ENCODE data around the gene GRB7.
"Not testable (repeated sequence)": the region's sequence is repeated elsewhere in the genome, so short reads cannot be mapped to it uniquely, and the experiment has no call there.

The GRB7 gene

GRCh38 chr17:39709998-39710964, 27.5 kb upstream of the GRB7 start:
- no peak for DNase-seq

- DNase-seq, result not testable (repeated sequence)
Measured at GRCh38 chr17:39711071-39711470, 26.7 kb upstream of the GRB7 start.

DNA sequence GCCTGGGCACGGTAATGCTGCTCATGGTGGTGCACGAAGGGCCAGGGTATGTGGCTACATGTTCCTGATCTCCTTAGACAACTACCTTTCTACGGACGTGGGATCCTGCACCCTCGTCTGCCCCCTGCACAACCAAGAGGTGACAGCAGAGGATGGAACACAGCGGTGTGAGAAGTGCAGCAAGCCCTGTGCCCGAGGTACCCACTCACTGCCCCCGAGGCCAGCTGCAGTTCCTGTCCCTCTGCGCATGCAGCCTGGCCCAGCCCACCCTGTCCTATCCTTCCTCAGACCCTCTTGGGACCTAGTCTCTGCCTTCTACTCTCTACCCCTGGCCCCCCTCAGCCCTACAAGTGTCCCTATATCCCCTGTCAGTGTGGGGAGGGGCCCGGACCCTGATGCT, 25.9 kb upstream of the GRB7 start:
- no peak for DNase-seq

GRCh38 chr17:39714234-39714633, 23.5 kb upstream of the GRB7 start:
- DNase-seq, result no peak

DNA sequence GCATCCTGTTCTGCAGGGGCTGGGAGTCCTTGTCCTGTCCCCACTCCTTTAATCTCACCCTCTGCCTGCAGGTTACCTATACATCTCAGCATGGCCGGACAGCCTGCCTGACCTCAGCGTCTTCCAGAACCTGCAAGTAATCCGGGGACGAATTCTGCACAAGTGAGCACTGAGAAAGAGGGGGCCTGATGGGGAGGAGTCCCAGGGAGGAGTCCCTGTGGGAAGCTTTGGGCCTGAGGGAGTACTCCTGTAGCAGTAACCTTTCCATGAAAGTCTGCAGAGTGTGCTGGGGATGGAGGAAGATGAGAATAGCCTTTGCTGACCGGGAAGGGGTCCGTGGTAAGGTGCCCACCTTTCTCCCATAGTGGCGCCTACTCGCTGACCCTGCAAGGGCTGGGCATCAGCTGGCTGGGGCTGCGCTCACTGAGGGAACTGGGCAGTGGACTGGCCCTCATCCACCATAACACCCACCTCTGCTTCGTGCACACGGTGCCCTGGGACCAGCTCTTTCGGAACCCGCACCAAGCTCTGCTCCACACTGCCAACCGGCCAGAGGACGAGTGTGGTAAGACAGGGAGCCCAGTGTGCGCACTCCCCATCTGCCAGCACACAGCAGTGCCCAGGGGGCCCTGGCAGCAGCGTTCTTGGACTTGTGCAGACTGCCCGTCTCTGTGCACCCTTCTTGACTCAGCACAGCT, 22.2 kb upstream of the GRB7 start:
- DNase-seq, result no peak

DNA sequence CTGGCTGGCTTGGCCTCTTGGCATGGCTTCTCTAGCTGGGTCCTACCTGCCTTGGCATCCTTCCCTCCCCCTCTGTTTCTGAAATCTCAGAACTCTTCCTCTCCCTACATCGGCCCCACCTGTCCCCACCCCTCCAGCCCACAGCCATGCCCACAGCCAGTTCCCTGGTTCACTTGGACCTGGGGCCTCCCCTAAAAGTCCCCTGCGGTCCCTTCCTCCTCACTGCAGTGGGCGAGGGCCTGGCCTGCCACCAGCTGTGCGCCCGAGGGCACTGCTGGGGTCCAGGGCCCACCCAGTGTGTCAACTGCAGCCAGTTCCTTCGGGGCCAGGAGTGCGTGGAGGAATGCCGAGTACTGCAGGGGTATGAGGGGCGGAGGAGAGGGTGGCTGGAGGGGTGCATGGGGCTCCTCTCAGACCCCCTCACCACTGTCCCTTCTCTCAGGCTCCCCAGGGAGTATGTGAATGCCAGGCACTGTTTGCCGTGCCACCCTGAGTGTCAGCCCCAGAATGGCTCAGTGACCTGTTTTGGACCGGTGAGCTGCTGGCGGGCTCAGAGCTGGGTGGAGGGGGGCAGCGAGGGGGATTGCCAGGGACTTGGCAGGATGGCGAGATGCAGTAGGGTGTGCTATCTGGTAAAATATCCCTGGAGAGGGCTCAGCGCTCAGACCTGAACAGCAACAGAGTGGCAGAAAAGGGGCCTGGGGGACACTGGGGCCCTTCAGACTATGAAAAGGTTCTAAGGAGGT, 21.5 kb upstream of the GRB7 start:
- no peak for DNase-seq

- no peak for DNase-seq
Measured at GRCh38 chr17:39716879-39717536, 20.7 kb upstream of the GRB7 start.

- DNase-seq, result no peak
Measured at GRCh38 chr17:39717660-39718059, 20.1 kb upstream of the GRB7 start.

- DNase-seq, result no peak
Measured at GRCh38 chr17:39719563-39720355, 18.0 kb upstream of the GRB7 start.

DNA sequence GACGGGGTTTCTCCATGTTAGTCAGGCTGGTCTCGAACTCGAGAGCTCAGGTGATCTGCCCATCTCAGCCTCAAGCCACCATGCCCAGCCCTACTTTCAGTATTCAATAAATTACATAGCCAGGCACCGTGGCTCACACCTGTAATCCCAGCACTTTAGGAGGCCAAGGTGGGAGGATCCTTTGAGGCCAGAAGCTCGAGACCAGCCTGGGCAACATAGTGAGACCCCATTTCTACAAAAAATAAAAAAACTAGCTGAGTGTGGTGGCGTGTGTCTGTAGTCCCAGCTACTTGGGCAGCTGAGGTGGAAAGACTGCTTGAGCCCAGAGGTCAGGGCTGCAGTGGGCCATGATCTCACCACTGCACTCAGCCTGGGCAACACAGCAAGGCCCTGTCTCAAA, 15.6 kb upstream of the GRB7 start:
- DNase-seq, result no peak

- no peak for DNase-seq
Measured at GRCh38 chr17:39722965-39723848, 14.5 kb upstream of the GRB7 start.

DNA sequence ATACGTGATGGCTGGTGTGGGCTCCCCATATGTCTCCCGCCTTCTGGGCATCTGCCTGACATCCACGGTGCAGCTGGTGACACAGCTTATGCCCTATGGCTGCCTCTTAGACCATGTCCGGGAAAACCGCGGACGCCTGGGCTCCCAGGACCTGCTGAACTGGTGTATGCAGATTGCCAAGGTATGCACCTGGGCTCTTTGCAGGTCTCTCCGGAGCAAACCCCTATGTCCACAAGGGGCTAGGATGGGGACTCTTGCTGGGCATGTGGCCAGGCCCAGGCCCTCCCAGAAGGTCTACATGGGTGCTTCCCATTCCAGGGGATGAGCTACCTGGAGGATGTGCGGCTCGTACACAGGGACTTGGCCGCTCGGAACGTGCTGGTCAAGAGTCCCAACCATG, 13.0 kb upstream of the GRB7 start:
- no peak for DNase-seq

DNA sequence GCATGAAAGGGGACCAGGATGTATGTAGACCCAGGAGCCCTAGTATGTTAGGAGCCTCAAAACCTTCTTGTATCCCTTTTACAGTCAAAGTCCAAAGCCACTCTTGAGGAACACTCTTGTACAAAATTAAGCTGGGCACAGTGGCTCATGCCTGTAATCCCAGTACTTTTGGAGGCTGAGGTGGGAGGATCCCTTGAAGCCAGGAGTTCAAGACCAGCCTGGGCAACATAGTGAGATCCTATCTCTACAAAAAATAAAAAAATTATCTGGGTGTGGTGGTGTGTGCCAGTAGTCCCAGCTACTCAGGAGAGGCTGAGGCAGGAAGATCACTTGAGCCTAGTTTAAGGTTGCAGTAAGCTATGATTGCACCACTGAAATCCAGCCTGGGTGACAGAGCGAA, 11.8 kb upstream of the GRB7 start:
- not testable (repeated sequence) for DNase-seq

- DNase-seq, result no peak
Measured at GRCh38 chr17:39726617-39727016, 11.1 kb upstream of the GRB7 start.

GRCh38 chr17:39727556-39727955, 10.2 kb upstream of the GRB7 start:
- DNase-seq, result no peak

- DNase-seq, result no peak
Measured at GRCh38 chr17:39729280-39729851, 8.4 kb upstream of the GRB7 start.

DNA sequence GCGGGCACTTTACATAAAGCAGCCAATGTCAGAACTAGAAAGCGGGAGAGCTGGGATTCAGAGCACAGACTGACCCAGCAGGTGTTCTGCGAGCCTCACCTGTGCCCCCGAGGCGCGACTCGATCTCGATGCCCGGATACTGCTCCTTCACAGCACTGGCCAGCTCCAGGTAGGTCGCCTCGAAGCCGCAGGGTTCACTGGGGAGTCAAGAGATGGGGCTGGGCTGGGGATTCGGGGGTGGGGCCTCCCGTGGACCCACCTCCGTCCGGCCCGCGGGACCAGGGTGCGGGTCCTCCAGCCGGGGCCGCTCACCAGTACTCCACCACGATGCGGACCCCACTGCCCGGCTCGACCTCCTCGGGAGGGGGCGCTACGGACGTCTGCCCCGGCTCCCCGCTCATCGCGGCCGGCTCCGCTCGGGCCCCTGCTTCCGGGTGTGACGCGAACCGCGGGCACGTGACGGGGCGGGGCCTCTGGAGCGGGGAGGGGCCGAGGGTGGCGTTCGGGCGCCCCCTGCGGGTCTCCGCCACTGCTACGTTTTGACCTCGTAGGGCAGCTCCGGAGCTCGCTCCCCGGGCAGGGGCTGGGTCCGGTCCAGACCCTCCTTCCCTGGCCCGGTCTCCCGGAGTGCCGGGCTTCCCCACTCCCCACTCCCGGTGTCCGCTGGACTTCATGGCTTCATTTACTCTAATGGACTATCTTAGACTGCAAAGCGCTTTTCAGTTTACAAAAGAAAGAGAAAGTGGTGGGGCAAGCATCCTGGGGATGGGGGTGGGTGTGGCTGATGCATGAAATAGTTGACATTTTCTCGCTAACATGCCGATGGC, 7.4 kb upstream of the GRB7 start, which contains the start of gene MIEN1:
Gene MIEN1 (minus strand): TSS at position 438 of the 827 bp plus-strand sequence. CDS start 37 bp downstream, at position 401.
- DNase-seq, result peak; percentile 64

DNA sequence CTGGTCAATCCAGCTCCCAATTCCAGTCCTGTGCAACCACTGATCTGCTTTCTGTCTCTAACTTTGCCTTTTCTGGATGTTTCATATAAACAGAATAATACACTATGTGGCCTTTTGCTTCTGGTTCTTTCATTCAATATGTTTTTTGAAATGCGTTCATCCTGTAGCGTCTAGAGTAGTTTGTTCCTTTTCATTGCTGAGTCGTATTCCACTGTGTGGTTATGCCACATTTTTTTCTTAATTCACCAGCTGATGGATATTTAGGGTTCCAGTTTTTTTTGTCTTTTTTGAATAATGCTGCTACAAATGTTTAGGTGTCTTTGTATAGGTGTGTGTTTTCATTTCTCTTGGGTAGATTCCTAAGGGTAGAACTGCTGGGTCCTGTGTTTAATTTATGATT, 5.2 kb upstream of the GRB7 start:
- no peak for DNase-seq

DNA sequence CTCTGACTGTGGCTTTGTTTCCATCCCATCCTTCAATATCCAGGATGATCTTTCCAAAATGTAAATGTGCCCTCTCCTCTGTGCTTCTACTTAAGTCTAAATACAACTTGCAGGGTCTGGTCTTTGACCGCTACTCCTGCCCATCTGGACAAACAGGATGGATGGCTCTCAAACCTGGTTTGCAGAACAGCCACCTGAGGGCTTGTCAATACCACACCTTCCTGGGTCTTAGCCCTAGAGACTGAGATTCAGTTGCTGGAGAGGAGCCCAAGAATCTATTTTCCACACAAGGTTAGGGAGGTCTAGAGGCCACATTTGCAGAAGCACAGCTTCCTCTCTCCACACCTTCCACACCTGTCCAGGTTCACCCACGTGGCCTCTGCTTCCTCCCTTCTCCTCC, 1.9 kb upstream of the GRB7 start:
- DNase-seq, result no peak
